ENCODE data around the gene GCNA. TPM values are rescaled to one million over a fixed set of nuclear protein-coding genes. Genes with fewer than 3 reads are reported as not detected.

The GCNA gene
- polyA plus RNA-seq, 1 of the 3 experiments (the other 2 are of a cell fraction): 1.8 TPM

DNA sequence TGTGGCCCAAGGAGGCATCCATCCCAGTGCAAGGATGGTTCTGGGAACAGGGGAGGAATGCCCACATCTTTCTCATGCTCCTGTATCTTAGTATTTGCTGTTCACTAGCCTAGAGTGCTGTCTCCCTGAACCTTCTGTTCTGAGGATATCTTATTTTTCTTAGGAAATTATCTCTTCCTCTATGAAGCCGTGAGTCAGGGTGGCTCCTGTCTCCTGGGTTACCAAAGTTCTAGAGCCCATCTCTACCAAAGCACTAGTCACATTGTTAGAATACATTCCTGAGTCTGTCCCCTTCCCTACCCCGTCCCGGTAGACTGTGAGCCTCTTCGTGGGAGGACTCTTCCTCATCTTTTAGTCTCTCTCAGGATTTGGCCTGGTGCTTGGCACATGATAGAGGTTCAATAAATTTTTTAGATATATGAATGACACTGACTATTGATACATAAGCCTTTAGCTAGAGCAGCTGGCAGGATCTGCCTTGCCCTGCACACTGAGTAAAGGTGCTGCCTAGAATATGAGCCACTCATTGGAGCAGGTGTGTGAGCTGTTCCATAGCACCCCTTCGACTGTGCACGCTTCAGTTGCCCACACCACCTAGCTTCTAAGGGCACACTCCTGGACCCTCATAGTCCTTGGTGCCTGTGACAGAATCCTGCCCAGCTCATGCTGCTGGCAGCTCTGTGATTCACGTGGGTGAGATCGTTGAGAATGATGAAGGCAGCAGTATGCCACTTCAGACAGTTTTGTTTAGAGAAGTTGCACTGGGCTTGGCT, 26.7 kb downstream of the GCNA start:
- H3K9me2 ChIP-seq: no peaks in the 10 kb centered on the region
- H2AFZ ChIP-seq (ENCODE audit: low read depth): no peak overlapping the region
- no peak for DNase-seq
- ChIA-PET POLR2A (no interaction called here), CTCF (no interaction called here)
- no peaks in the 10 kb centered on the region for H3F3A ChIP-seq (replicated peaks; ENCODE audit: insufficient read depth)
- no peak overlapping the region for H3K4me3 ChIP-seq (ENCODE audit: low read depth in 2 of 2, low read length in 1 of 2)
- no peaks in the 10 kb centered on the region for H3K4me1 ChIP-seq (ENCODE audit: control insufficient read depth in 1 of 2, insufficient read depth in 2 of 2, low read depth in 1 of 2, low read length in 1 of 2)
- no peaks in the 10 kb centered on the region for H4K20me1 ChIP-seq (ENCODE audit: insufficient read depth)
- H3K4me2 ChIP-seq: no peak overlapping the region
- no peaks in the 10 kb centered on the region; the same call in 1 of the 2 replicates for H3K9me3 ChIP-seq
- WGBS (ENCODE audit: low lambda C conversion rate): 50% methylated on average over 7 of the region's 8 CpGs
- H3K36me3 ChIP-seq (replicated peaks in 1 of 2; ENCODE audit: control insufficient read depth in 1 of 2, insufficient read depth in 2 of 2, low read length in 1 of 2): peaks cover 23 to 27% of the 10 kb centered on the region in 2 experiments
- peaks cover 6% of the 10 kb centered on the region; the same call in 1 of the 2 replicates for H3K27me3 ChIP-seq (ENCODE audit: insufficient read depth)
- no peak overlapping the region for H3K27ac ChIP-seq (ENCODE audit: low read depth in 2 of 2, low read length in 1 of 2)
- no peak for TF ChIP-seq MEF2A (IDR thresholded peaks at IDR 0.05; ENCODE audit: borderline replicate concordance, low read depth)
- TF ChIP-seq YY1 (IDR thresholded peaks at IDR 0.05; ENCODE audit: low read depth): no peak
- TF ChIP-seq TAF1 (IDR thresholded peaks at IDR 0.05; ENCODE audit: borderline replicate concordance, low read depth, low read length): no peak
- TF ChIP-seq, protein P1, sequence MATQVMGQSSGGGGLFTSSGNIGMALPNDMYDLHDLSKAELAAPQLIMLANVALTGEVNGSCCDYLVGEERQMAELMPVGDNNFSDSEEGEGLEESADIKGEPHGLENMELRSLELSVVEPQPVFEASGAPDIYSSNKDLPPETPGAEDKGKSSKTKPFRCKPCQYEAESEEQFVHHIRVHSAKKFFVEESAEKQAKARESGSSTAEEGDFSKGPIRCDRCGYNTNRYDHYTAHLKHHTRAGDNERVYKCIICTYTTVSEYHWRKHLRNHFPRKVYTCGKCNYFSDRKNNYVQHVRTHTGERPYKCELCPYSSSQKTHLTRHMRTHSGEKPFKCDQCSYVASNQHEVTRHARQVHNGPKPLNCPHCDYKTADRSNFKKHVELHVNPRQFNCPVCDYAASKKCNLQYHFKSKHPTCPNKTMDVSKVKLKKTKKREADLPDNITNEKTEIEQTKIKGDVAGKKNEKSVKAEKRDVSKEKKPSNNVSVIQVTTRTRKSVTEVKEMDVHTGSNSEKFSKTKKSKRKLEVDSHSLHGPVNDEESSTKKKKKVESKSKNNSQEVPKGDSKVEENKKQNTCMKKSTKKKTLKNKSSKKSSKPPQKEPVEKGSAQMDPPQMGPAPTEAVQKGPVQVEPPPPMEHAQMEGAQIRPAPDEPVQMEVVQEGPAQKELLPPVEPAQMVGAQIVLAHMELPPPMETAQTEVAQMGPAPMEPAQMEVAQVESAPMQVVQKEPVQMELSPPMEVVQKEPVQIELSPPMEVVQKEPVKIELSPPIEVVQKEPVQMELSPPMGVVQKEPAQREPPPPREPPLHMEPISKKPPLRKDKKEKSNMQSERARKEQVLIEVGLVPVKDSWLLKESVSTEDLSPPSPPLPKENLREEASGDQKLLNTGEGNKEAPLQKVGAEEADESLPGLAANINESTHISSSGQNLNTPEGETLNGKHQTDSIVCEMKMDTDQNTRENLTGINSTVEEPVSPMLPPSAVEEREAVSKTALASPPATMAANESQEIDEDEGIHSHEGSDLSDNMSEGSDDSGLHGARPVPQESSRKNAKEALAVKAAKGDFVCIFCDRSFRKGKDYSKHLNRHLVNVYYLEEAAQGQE (IDR thresholded peaks at IDR 0.05; ENCODE audit: low read depth, low read length): no peak
- TF ChIP-seq GATA2 (CRISPR knock-in tag; IDR thresholded peaks at IDR 0.05): no peak
- no peak for TF ChIP-seq RAD21 (IDR thresholded peaks at IDR 0.05; ENCODE audit: low read length)
- TF ChIP-seq, protein P2, sequence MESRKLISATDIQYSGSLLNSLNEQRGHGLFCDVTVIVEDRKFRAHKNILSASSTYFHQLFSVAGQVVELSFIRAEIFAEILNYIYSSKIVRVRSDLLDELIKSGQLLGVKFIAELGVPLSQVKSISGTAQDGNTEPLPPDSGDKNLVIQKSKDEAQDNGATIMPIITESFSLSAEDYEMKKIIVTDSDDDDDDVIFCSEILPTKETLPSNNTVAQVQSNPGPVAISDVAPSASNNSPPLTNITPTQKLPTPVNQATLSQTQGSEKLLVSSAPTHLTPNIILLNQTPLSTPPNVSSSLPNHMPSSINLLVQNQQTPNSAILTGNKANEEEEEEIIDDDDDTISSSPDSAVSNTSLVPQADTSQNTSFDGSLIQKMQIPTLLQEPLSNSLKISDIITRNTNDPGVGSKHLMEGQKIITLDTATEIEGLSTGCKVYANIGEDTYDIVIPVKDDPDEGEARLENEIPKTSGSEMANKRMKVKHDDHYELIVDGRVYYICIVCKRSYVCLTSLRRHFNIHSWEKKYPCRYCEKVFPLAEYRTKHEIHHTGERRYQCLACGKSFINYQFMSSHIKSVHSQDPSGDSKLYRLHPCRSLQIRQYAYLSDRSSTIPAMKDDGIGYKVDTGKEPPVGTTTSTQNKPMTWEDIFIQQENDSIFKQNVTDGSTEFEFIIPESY (IDR thresholded peaks at IDR 0.05; ENCODE audit: borderline replicate concordance, low read depth): no peak
- H3K9ac ChIP-seq: no peak overlapping the region
- no peaks in the 10 kb centered on the region for H3K79me2 ChIP-seq (ENCODE audit: insufficient read depth)

DNA sequence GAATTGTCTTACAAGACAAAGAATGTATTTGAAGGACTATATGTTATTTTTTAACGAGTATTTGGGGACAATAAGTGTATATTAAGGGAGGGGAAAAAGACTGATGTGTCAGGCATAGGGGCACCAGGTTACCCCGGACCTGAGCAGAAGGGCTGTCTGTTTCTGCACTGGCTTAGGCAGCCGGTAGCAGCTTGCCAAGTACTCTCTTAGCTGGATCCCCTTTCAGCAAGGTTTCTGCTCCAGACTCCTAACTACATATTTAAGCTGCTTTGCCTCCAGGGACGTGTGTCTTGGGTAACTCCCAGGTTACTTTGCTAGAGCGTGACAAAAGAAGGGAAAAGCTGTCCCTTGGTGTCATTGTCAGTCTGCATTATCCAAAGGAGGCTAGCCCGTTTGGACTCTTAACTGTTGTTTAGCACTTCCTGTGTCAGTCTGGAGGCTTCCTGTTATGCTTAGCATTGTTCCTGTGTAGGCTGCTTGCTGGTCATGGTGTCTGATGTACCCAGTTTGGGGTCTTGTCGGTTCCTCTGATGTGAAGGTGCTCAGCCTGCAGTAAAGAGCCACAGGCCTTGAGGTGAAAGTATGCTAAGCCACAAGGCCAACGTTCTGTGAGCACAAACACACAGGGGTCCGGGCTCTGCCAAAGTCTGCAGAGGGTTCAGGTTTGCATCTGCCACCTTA, 28.4 kb downstream of the GCNA start:
- no peaks in the 10 kb centered on the region for H3K4me1 ChIP-seq (ENCODE audit: control insufficient read depth in 1 of 2, insufficient read depth in 2 of 2, low read depth in 1 of 2, low read length in 1 of 2)
- H3K4me3 ChIP-seq (ENCODE audit: low read depth in 2 of 2, low read length in 1 of 2): no peak overlapping the region
- no peak overlapping the region for H3K9ac ChIP-seq
- H3F3A ChIP-seq (replicated peaks; ENCODE audit: insufficient read depth): no peaks in the 10 kb centered on the region
- no peak overlapping the region for H2AFZ ChIP-seq (ENCODE audit: low read depth)
- no peaks in the 10 kb centered on the region for H4K20me1 ChIP-seq (ENCODE audit: insufficient read depth)
- POLR2A ChIA-PET: no interaction called here
- CTCF ChIA-PET: no interaction called here
- H3K4me2 ChIP-seq: no peak overlapping the region
- H3K9me2 ChIP-seq: no peaks in the 10 kb centered on the region
- H3K27ac ChIP-seq (ENCODE audit: low read depth in 2 of 2, low read length in 1 of 2): no peak overlapping the region
- no peaks in the 10 kb centered on the region; the same call in 1 of the 2 replicates for H3K9me3 ChIP-seq
- peaks cover 22 to 26% of the 10 kb centered on the region in 2 experiments for H3K36me3 ChIP-seq (replicated peaks in 1 of 2; ENCODE audit: control insufficient read depth in 1 of 2, insufficient read depth in 2 of 2, low read length in 1 of 2)
- DNase-seq: no peak
- 41% methylated on average over 9 of the region's 9 CpGs for WGBS (ENCODE audit: low lambda C conversion rate)
- H3K79me2 ChIP-seq (ENCODE audit: insufficient read depth): no peaks in the 10 kb centered on the region
- peaks cover 14% of the 10 kb centered on the region; the same call in 1 of the 2 replicates for H3K27me3 ChIP-seq (ENCODE audit: insufficient read depth)
- TF ChIP-seq NFIC (IDR thresholded peaks at IDR 0.05; ENCODE audit: borderline replicate concordance) (no peak), TCF12 (IDR thresholded peaks at IDR 0.05) (no peak), TEAD4 (IDR thresholded peaks at IDR 0.05; ENCODE audit: borderline replicate concordance, insufficient read depth) (no peak)
- TF ChIP-seq, protein P3, sequence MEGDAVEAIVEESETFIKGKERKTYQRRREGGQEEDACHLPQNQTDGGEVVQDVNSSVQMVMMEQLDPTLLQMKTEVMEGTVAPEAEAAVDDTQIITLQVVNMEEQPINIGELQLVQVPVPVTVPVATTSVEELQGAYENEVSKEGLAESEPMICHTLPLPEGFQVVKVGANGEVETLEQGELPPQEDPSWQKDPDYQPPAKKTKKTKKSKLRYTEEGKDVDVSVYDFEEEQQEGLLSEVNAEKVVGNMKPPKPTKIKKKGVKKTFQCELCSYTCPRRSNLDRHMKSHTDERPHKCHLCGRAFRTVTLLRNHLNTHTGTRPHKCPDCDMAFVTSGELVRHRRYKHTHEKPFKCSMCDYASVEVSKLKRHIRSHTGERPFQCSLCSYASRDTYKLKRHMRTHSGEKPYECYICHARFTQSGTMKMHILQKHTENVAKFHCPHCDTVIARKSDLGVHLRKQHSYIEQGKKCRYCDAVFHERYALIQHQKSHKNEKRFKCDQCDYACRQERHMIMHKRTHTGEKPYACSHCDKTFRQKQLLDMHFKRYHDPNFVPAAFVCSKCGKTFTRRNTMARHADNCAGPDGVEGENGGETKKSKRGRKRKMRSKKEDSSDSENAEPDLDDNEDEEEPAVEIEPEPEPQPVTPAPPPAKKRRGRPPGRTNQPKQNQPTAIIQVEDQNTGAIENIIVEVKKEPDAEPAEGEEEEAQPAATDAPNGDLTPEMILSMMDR (IDR thresholded peaks at IDR 0.05): no peak
- TF ChIP-seq, protein P4, sequence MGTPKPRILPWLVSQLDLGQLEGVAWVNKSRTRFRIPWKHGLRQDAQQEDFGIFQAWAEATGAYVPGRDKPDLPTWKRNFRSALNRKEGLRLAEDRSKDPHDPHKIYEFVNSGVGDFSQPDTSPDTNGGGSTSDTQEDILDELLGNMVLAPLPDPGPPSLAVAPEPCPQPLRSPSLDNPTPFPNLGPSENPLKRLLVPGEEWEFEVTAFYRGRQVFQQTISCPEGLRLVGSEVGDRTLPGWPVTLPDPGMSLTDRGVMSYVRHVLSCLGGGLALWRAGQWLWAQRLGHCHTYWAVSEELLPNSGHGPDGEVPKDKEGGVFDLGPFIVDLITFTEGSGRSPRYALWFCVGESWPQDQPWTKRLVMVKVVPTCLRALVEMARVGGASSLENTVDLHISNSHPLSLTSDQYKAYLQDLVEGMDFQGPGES (IDR thresholded peaks at IDR 0.05; ENCODE audit: low read depth, low read length): no peak
